Fibroblast of the aortic adventitia (primary cell): ENCODE data around the gene GOLGA6A. TPM values are rescaled to one million over a fixed set of nuclear protein-coding genes. Genes with fewer than 3 reads are reported as not detected.
"Not testable (repeated sequence)": the region's sequence is repeated elsewhere in the genome, so short reads cannot be mapped to it uniquely, and the experiment has no call there.

ENCODE experiments used
- DNase-seq: peaks from one replicate; pipeline ENCODE4 v3.0.0-alpha.2; 2010; ENCODE audit warnings: low read depth
- H3K4me3 ChIP-seq: 2 replicates; pipeline ENCODE4 v1.5.1; 2011; ENCODE audit warnings: low read depth, mild to moderate bottlenecking, control low read depth, low read length, moderate library complexity
- total RNA-seq: library from RNA; depleted of rRNA; stranded (reverse); fragments of >200 nt; gene quantifications from 2 replicates; pipeline ENCODE4 v1.2.3, GENCODE V29; 2012; ENCODE audit warnings: low replicate concordance
- TF ChIP-seq, protein P1 (sequence below): IDR thresholded peaks from 2 replicates; pipeline ENCODE4 v1.5.1; 2011; ENCODE audit warnings: mild to moderate bottlenecking, low read length, control low read depth, inconsistent platforms; ENCODE audit not compliant: insufficient read depth

The GOLGA6A gene
- total RNA-seq, 1 donor, result not detected

DNA sequence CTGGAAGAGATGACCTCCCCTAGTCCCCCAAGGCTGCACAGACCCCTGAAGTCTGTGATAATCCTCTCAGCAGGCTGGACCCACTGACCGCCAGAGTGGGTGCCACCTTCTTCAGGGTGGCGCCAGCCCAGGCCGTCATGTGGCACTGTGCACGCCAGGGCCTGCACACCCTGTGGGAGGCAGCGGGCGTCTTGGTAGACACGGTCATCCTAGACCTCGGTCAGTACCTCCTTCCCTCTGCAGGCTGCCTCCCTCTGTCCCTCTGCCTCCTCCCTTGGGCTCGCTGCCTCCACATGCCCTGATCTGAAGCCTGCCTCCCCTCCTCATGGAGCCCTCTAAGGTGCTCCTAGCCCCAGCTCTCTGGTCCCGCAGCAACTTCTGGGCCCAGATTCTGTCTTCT, 13.3 kb upstream of the GOLGA6A start:
- DNase-seq, H3K4me3 ChIP-seq: not testable (repeated sequence)

DNA sequence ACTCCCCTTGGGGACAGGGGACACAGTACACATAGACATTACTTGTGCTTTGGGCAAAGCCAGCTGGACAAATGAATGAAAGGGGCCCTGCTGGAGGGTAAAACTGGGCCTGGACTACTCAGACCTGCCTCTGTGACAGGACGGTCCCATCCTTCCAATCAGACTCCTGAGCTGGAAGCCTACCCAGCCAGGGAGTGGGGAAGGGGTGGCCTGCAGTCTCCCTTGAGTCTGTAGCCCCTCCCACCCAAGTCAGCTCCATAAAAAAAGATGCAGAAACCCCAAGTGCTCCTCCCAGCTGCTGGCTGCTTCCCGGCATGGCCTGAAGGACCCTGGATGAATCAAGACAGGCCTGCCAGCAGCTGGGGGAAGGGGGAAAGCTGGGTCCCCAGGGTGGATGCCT, 12.2 kb upstream of the GOLGA6A start:
- not testable (repeated sequence) for H3K4me3 ChIP-seq, DNase-seq

- H3K4me3 ChIP-seq, DNase-seq: not testable (repeated sequence)
Observed at GRCh38 chr15:74075781-74076180, 6.6 kb downstream of the GOLGA6A start.

GRCh38 chr15:74072614-74073337, 9.6 kb downstream of the GOLGA6A start:
- TF ChIP-seq, protein P1, sequence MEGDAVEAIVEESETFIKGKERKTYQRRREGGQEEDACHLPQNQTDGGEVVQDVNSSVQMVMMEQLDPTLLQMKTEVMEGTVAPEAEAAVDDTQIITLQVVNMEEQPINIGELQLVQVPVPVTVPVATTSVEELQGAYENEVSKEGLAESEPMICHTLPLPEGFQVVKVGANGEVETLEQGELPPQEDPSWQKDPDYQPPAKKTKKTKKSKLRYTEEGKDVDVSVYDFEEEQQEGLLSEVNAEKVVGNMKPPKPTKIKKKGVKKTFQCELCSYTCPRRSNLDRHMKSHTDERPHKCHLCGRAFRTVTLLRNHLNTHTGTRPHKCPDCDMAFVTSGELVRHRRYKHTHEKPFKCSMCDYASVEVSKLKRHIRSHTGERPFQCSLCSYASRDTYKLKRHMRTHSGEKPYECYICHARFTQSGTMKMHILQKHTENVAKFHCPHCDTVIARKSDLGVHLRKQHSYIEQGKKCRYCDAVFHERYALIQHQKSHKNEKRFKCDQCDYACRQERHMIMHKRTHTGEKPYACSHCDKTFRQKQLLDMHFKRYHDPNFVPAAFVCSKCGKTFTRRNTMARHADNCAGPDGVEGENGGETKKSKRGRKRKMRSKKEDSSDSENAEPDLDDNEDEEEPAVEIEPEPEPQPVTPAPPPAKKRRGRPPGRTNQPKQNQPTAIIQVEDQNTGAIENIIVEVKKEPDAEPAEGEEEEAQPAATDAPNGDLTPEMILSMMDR, result peak; percentile 10
- not testable (repeated sequence) for DNase-seq, H3K4me3 ChIP-seq

- H3K4me3 ChIP-seq, DNase-seq: not testable (repeated sequence)
Observed at GRCh38 chr15:74072132-74072531, 10.2 kb downstream of the GOLGA6A start.

GRCh38 chr15:74071645-74072044, 10.7 kb downstream of the GOLGA6A start:
- not testable (repeated sequence) for H3K4me3 ChIP-seq, DNase-seq

- H3K4me3 ChIP-seq, DNase-seq: not testable (repeated sequence)
- TF ChIP-seq, protein P1, result peak; percentile 17
Observed at GRCh38 chr15:74065684-74066411, 16.5 kb downstream of the GOLGA6A start.

DNA sequence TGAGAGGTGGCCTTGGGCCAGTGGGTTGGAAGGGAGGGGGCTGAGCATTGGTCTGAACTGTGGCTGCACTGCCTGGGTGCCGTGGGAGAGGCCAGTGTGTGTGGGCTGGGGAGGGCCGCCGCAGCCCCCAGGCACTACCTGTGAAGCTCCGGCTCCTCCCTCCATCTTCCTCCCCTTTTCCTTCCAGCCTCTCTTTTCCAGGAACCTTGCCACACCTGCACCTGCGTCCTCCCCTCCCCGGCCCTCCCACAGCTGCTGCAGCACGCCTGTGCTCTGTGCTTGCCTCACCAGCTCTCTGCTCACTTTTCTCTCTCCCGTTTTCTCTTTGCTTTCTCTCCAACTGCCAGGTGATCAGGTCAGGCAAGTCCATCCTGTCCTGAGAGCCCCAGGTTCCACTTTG, 17.5 kb downstream of the GOLGA6A start:
- DNase-seq, H3K4me3 ChIP-seq: not testable (repeated sequence)

DNA sequence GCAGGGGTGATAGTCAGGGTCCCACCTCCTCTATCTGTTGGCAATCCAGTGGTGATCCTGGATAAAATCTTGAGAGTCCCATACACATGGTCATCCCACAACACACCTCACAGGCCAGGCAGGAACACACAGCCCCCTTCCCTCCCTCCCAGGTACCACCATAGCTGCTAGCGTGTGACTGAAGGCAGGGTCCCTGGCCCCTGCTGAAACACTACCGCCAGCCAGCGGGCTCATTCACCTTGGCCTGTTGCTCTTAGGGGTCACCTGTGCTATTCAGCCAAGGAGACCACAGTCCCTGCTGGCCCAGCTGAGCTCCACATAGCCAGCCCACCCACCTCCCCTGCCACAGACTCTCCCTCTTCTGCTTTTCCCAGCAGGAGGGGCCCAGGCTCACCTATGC, 18.2 kb downstream of the GOLGA6A start:
- H3K4me3 ChIP-seq, DNase-seq: not testable (repeated sequence)

- not testable (repeated sequence) for H3K4me3 ChIP-seq, DNase-seq
Observed at GRCh38 chr15:74063425-74064146, 18.8 kb downstream of the GOLGA6A start.

DNA sequence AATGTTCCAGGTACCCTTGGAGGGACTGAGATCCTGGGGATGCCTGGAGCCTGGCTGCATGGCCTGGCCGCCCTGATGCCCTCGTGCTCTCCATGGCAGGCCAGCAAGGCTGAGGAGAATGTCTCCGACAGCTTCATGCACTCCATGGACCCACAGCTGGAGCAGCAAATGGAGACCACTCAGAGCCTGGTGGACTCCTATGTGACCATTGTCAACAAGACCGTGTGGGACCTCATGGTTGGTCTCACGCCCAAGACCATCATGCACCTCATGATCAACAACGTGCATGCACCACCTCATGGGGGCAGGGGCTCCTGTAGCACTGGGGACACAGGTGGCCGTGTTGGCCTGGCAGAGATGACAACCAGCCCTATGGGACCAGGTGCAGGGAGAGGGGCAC, 19.7 kb downstream of the GOLGA6A start:
- TF ChIP-seq, protein P1, result no peak
- no peak for DNase-seq
- H3K4me3 ChIP-seq, result no peak overlapping the region
